ENCODE results near the gene THADA. TPM values are rescaled to one million over a fixed set of nuclear protein-coding genes. Genes with fewer than 3 reads are reported as not detected.

THADA gene
- total and polyA plus RNA-seq, 7 experiments from 2014 or later: 11.7 to 43.0 (median 39.6) TPM

- intact Hi-C loops (cut with micrococcal nuclease): no loop called here
- Histone ChIP-seq H3K4me3 (ENCODE audit: low read length) (no peak overlapping the region), H3K27me3 (ENCODE audit: control insufficient read depth in 2 of 2, insufficient read depth in 2 of 2, low read length in 2 of 2) (no peaks in the 10 kb centered on the region), H3K36me3 (ENCODE audit: control insufficient read depth in 2 of 3, insufficient read depth in 3 of 3, low read length in 3 of 3) (no peaks in the 10 kb centered on the region), H3K9me3 (ENCODE audit: control insufficient read depth in 2 of 3, low read length in 3 of 3) (no peaks in the 10 kb centered on the region), H3K4me1 (ENCODE audit: control insufficient read depth in 2 of 2, insufficient read depth in 2 of 2, low read length in 2 of 2) (no peaks in the 10 kb centered on the region), H3K27ac (ENCODE audit: low read depth, low read length) (no peak overlapping the region)
- Mint-ChIP-seq H3K36me3 (peaks cover 0 to 20% (median 15%) of the 10 kb centered on the region in 5 donors), H3K27ac (peak overlapping the region in 6 of 9 donors; percentile 22 to 46 (median 26)), H3K4me1 (peaks cover 7 to 41% (median 18%) of the 10 kb centered on the region in 7 donors), H3K9me3 (no peaks in the 10 kb centered on the region), H3K27me3 (no peaks in the 10 kb centered on the region), H3K4me3 (no peak overlapping the region)
- DNase-seq (no peak), ATAC-seq (peak; percentile 34)
- ChIA-PET CTCF (no interaction called here), POLR2A (no interaction called here)
These were observed 76.1 kb downstream of the THADA start for GRCh38 chr2:43519643-43520221.

GRCh38 chr2:43518718-43519117 is 77.1 kb downstream of the THADA start:
- H3K36me3 Mint-ChIP-seq: peaks cover 0 to 11% (median 7%) of the 10 kb centered on the region in 5 donors
- peak overlapping the region in 6 of 9 donors; percentile 1 to 36 (median 6) for H3K27ac Mint-ChIP-seq
- intact Hi-C loops (cut with micrococcal nuclease): no loop called here
- DNase-seq (no peak), ATAC-seq (no peak)
- H3K27ac ChIP-seq (ENCODE audit: low read depth, low read length): no peak overlapping the region
- no peaks in the 10 kb centered on the region for H3K9me3 ChIP-seq (ENCODE audit: control insufficient read depth in 2 of 3, low read length in 3 of 3)
- H3K27me3 ChIP-seq (ENCODE audit: control insufficient read depth in 2 of 2, insufficient read depth in 2 of 2, low read length in 2 of 2): no peaks in the 10 kb centered on the region
- H3K4me1 ChIP-seq (ENCODE audit: control insufficient read depth in 2 of 2, insufficient read depth in 2 of 2, low read length in 2 of 2): no peaks in the 10 kb centered on the region
- H3K4me3 ChIP-seq (ENCODE audit: low read length): no peak overlapping the region
- ChIA-PET POLR2A (no interaction called here), CTCF (interaction anchor here (0.7 kb wide), 1 partner anchor 339 kb away, joined by 3 read pairs; no protein-coding TSS in a partner anchor)
- H3K9me3 Mint-ChIP-seq: no peaks in the 10 kb centered on the region
- H3K27me3 Mint-ChIP-seq: no peaks in the 10 kb centered on the region
- no peaks in the 10 kb centered on the region for H3K36me3 ChIP-seq (ENCODE audit: control insufficient read depth in 2 of 3, insufficient read depth in 3 of 3, low read length in 3 of 3)
- H3K4me3 Mint-ChIP-seq: no peak overlapping the region
- peaks cover 7 to 40% (median 17%) of the 10 kb centered on the region in 7 donors for H3K4me1 Mint-ChIP-seq

GRCh38 chr2:43518181-43518580 is 77.7 kb downstream of the THADA start:
- Histone ChIP-seq H3K36me3 (ENCODE audit: control insufficient read depth in 2 of 3, insufficient read depth in 3 of 3, low read length in 3 of 3) (peaks cover 0 to 3% (median 0%) of the 10 kb centered on the region in 3 experiments), H3K9me3 (ENCODE audit: control insufficient read depth in 2 of 3, low read length in 3 of 3) (no peaks in the 10 kb centered on the region), H3K4me3 (ENCODE audit: low read length) (no peak overlapping the region), H3K4me1 (ENCODE audit: control insufficient read depth in 2 of 2, insufficient read depth in 2 of 2, low read length in 2 of 2) (no peaks in the 10 kb centered on the region), H3K27me3 (ENCODE audit: control insufficient read depth in 2 of 2, insufficient read depth in 2 of 2, low read length in 2 of 2) (no peaks in the 10 kb centered on the region), H3K27ac (ENCODE audit: low read depth, low read length) (no peak overlapping the region)
- H3K4me1 Mint-ChIP-seq: peaks cover 7 to 40% (median 17%) of the 10 kb centered on the region in 7 donors
- ChIA-PET POLR2A (no interaction called here), CTCF (interaction anchor here (0.7 to 0.8 kb wide), 2 partner anchors 24 to 338 kb away, joined by 3 read pairs; no protein-coding TSS in a partner anchor)
- ATAC-seq (no peak), DNase-seq (no peak)
- peaks cover 0 to 11% (median 7%) of the 10 kb centered on the region in 5 donors for H3K36me3 Mint-ChIP-seq
- H3K27me3 Mint-ChIP-seq: no peaks in the 10 kb centered on the region
- intact Hi-C loops (cut with micrococcal nuclease): no loop called here
- H3K9me3 Mint-ChIP-seq: no peaks in the 10 kb centered on the region
- no peak overlapping the region for H3K4me3 Mint-ChIP-seq
- peak overlapping the region in 7 of 9 donors; percentile 9 to 43 (median 33) for H3K27ac Mint-ChIP-seq

GRCh38 chr2:43515807-43516497 is 79.9 kb downstream of the THADA start:
- no peak for ATAC-seq
- peak overlapping the region; percentile 6 for H3K27ac ChIP-seq (ENCODE audit: low read depth, low read length)
- Mint-ChIP-seq H3K9me3 (peaks cover 0 to 4% (median 0%) of the 10 kb centered on the region in 11 donors), H3K27me3 (no peaks in the 10 kb centered on the region), H3K4me3 (no peak overlapping the region), H3K27ac (peak overlapping the region in 1 of 9 donors; percentile 3), H3K4me1 (peaks cover 7 to 43% (median 23%) of the 10 kb centered on the region in 7 donors), H3K36me3 (peaks cover 0 to 29% (median 21%) of the 10 kb centered on the region in 5 donors)
- no peak overlapping the region for H3K4me3 ChIP-seq (ENCODE audit: low read length)
- H3K4me1 ChIP-seq (ENCODE audit: control insufficient read depth in 2 of 2, insufficient read depth in 2 of 2, low read length in 2 of 2): no peaks in the 10 kb centered on the region
- ChIA-PET POLR2A (interaction anchor here (0.6 kb wide), 1 partner anchor 17 kb away, joined by 6 read pairs; no protein-coding TSS in a partner anchor), CTCF (no interaction called here)
- peaks cover 0 to 4% (median 0%) of the 10 kb centered on the region in 3 experiments for H3K36me3 ChIP-seq (ENCODE audit: control insufficient read depth in 2 of 3, insufficient read depth in 3 of 3, low read length in 3 of 3)
- intact Hi-C loops (cut with micrococcal nuclease): no loop called here
- no peaks in the 10 kb centered on the region for H3K27me3 ChIP-seq (ENCODE audit: control insufficient read depth in 2 of 2, insufficient read depth in 2 of 2, low read length in 2 of 2)
- H3K9me3 ChIP-seq (ENCODE audit: control insufficient read depth in 2 of 3, low read length in 3 of 3): no peaks in the 10 kb centered on the region
- DNase-seq: no peak

GRCh38 chr2:43515248-43515647 is 80.6 kb downstream of the THADA start:
- Mint-ChIP-seq H3K4me3 (no peak overlapping the region), H3K4me1 (peaks cover 7 to 44% (median 23%) of the 10 kb centered on the region in 7 donors), H3K36me3 (peaks cover 0 to 29% (median 21%) of the 10 kb centered on the region in 5 donors), H3K27me3 (no peaks in the 10 kb centered on the region), H3K27ac (no peak overlapping the region), H3K9me3 (peaks cover 0 to 4% (median 0%) of the 10 kb centered on the region in 11 donors)
- Histone ChIP-seq H3K4me1 (ENCODE audit: control insufficient read depth in 2 of 2, insufficient read depth in 2 of 2, low read length in 2 of 2) (no peaks in the 10 kb centered on the region), H3K27ac (ENCODE audit: low read depth, low read length) (no peak overlapping the region), H3K4me3 (ENCODE audit: low read length) (no peak overlapping the region), H3K27me3 (ENCODE audit: control insufficient read depth in 2 of 2, insufficient read depth in 2 of 2, low read length in 2 of 2) (no peaks in the 10 kb centered on the region), H3K9me3 (ENCODE audit: control insufficient read depth in 2 of 3, low read length in 3 of 3) (no peaks in the 10 kb centered on the region), H3K36me3 (ENCODE audit: control insufficient read depth in 2 of 3, insufficient read depth in 3 of 3, low read length in 3 of 3) (peaks cover 0 to 4% (median 0%) of the 10 kb centered on the region in 3 experiments)
- DNase-seq (no peak), ATAC-seq (no peak)
- POLR2A ChIA-PET: no interaction called here
- intact Hi-C loops (cut with micrococcal nuclease): no loop called here
- CTCF ChIA-PET: no interaction called here

GRCh38 chr2:43513796-43514195 is 82.0 kb downstream of the THADA start:
- CTCF ChIA-PET: no interaction called here
- intact Hi-C loops (cut with micrococcal nuclease): no loop called here
- H3K4me1 Mint-ChIP-seq: peaks cover 7 to 46% (median 27%) of the 10 kb centered on the region in 7 donors

More at GRCh38 chr2:43513796-43514195, 82.0 kb downstream of the THADA start:
- Histone ChIP-seq H3K4me3 (ENCODE audit: low read length) (no peak overlapping the region), H3K9me3 (ENCODE audit: control insufficient read depth in 2 of 3, low read length in 3 of 3) (no peaks in the 10 kb centered on the region), H3K27ac (ENCODE audit: low read depth, low read length) (no peak overlapping the region), H3K4me1 (ENCODE audit: control insufficient read depth in 2 of 2, insufficient read depth in 2 of 2, low read length in 2 of 2) (no peaks in the 10 kb centered on the region), H3K27me3 (ENCODE audit: control insufficient read depth in 2 of 2, insufficient read depth in 2 of 2, low read length in 2 of 2) (no peaks in the 10 kb centered on the region), H3K36me3 (ENCODE audit: control insufficient read depth in 2 of 3, insufficient read depth in 3 of 3, low read length in 3 of 3) (peaks cover 0 to 4% (median 0%) of the 10 kb centered on the region in 3 experiments)
- peaks cover 0 to 4% (median 0%) of the 10 kb centered on the region in 11 donors for H3K9me3 Mint-ChIP-seq
- H3K36me3 Mint-ChIP-seq: peaks cover 0 to 34% (median 22%) of the 10 kb centered on the region in 5 donors
- no peak for DNase-seq
- H3K27ac Mint-ChIP-seq: no peak overlapping the region
- POLR2A ChIA-PET: no interaction called here
- H3K27me3 Mint-ChIP-seq: no peaks in the 10 kb centered on the region
- H3K4me3 Mint-ChIP-seq: no peak overlapping the region
- ATAC-seq: no peak
